Measurements from ENCODE around the gene KHDRBS2. TPM values are rescaled to one million over a fixed set of nuclear protein-coding genes. Genes with fewer than 3 reads are reported as not detected.

Gene KHDRBS2
- total and polyA plus RNA-seq, 2 of the 13 experiments (the other 11 are each of a cell fraction or from before 2014, with no cell fraction given), result not detected

- TF ChIP-seq NPAS2 (CRISPR knock-in tag; IDR thresholded peaks at IDR 0.05; ENCODE audit: borderline replicate concordance) (no peak), MNT (IDR thresholded peaks at IDR 0.05) (peak; percentile 53), ZNF253 (CRISPR knock-in tag; IDR thresholded peaks at IDR 0.05; ENCODE audit: borderline replicate concordance) (no peak), ZNF670 (CRISPR knock-in tag; IDR thresholded peaks at IDR 0.05; ENCODE audit: borderline replicate concordance) (no peak)
- TF ChIP-seq, protein P1, sequence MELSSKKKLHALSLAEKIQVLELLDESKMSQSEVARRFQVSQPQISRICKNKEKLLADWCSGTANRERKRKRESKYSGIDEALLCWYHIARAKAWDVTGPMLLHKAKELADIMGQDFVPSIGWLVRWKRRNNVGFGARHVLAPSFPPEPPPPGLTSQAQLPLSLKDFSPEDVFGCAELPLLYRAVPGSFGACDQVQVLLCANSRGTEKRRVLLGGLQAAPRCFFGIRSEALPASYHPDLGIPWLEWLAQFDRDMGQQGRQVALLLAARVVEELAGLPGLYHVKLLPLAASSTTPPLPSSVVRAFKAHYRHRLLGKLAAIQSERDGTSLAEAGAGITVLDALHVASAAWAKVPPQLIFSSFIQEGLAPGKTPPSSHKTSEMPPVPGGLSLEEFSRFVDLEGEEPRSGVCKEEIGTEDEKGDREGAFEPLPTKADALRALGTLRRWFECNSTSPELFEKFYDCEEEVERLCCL (CRISPR knock-in tag; IDR thresholded peaks at IDR 0.05; ENCODE audit: borderline replicate concordance), result no peak
- WGBS (ENCODE audit: low lambda C conversion rate), result 2% methylated on average over 1 of the region's 1 CpG
- ATAC-seq (no peak), FAIRE-seq (no peak), DNase-seq (ENCODE audit: low spot score) (no peak)
- CTCF ChIA-PET (ENCODE audit: low intra/inter-chr PET ratio, low total read pairs), result no interaction called here
- H3K36me3 ChIP-seq (replicated peaks in 1 of 2; ENCODE audit: control insufficient read depth in 1 of 2, insufficient read depth in 2 of 2, low read length in 2 of 2), result no peaks in the 10 kb centered on the region
- no peaks in the 10 kb centered on the region for H3K4me1 ChIP-seq (ENCODE audit: insufficient read depth, low read length)
- H4K20me1 ChIP-seq (ENCODE audit: insufficient read depth, low read length), result no peaks in the 10 kb centered on the region
- no peak overlapping the region for H2AFZ ChIP-seq (ENCODE audit: low read length)
- H3K9me3 ChIP-seq (ENCODE audit: low read length), result no peaks in the 10 kb centered on the region
- H3K27ac ChIP-seq (ENCODE audit: extremely low read length, insufficient read depth, low read length), result no peak overlapping the region
- in situ Hi-C loops (cut with HindIII; ENCODE audit: extremely low pct_ligation_motif_present, low pct_unique_long_range_greater_than_20kb) (no loop called here), intact Hi-C loops (cut with micrococcal nuclease; ENCODE audit: unreplicated experiment) (no loop called here)
- H3K4me3 ChIP-seq (replicated peaks in 1 of 3; ENCODE audit: insufficient read depth in 1 of 3, low read depth in 2 of 3, low read length in 3 of 3), result no peak overlapping the region
- no TSS peak for BruUV-seq (replicated peaks)
- H3K9ac ChIP-seq (ENCODE audit: insufficient read depth, low read depth, low read length), result no peak overlapping the region
- no peak overlapping the region for H3K4me2 ChIP-seq (ENCODE audit: low read depth, low read length)
- H3K79me2 ChIP-seq (ENCODE audit: insufficient read depth, low read length), result no peaks in the 10 kb centered on the region
- POLR2A ChIA-PET, result no interaction called here
- peaks cover 2 to 13% of the 10 kb centered on the region in 2 experiments; a peak in 4 of 5 replicates for H3K27me3 ChIP-seq (ENCODE audit: control insufficient read depth in 1 of 2, insufficient read depth in 2 of 2, low read length in 2 of 2)
These were observed 2.9 kb upstream of the KHDRBS2 start for GRCh38 chr6:62288974-62289373.

DNA sequence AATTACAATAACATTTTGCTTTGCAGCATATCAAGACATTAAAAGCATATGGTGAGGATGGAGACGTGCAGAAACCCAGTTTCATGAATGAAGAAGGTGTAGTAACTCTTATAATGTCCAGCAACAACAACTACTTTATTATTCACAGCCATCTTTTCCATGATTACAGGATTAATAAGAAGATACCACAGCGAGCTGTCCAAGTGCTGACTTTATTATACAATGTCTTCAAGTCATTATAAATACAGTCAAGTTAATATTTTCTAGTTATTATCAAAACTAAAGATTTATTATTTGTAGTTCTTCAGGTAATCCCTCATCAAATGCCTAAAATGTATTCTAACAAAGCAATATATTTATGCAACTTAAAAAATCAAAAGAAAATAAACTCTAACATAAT is 2.5 kb upstream of the KHDRBS2 start:
- in situ Hi-C loops (cut with HindIII; ENCODE audit: extremely low pct_ligation_motif_present, low pct_unique_long_range_greater_than_20kb), result no loop called here
- WGBS (ENCODE audit: low lambda C conversion rate), result 2% methylated on average over 2 of the region's 2 CpGs
- no peak for ATAC-seq
- POLR2A ChIA-PET, result no interaction called here
- no peak overlapping the region for H2AFZ ChIP-seq (ENCODE audit: low read length)
- CTCF ChIA-PET (ENCODE audit: low intra/inter-chr PET ratio, low total read pairs), result no interaction called here
- no peaks in the 10 kb centered on the region for H4K20me1 ChIP-seq (ENCODE audit: insufficient read depth, low read length)
- BruUV-seq (replicated peaks), result no TSS peak
- no peak for DNase-seq (ENCODE audit: low spot score)
- H3K27me3 ChIP-seq (ENCODE audit: control insufficient read depth in 1 of 2, insufficient read depth in 2 of 2, low read length in 2 of 2), result peaks cover 2 to 13% of the 10 kb centered on the region in 2 experiments; a peak in 4 of 5 replicates
- no peak overlapping the region for H3K9ac ChIP-seq (ENCODE audit: insufficient read depth, low read depth, low read length)
- no peaks in the 10 kb centered on the region for H3K36me3 ChIP-seq (replicated peaks in 1 of 2; ENCODE audit: control insufficient read depth in 1 of 2, insufficient read depth in 2 of 2, low read length in 2 of 2)
- no peak overlapping the region for H3K4me3 ChIP-seq (replicated peaks in 1 of 3; ENCODE audit: insufficient read depth in 1 of 3, low read depth in 2 of 3, low read length in 3 of 3)
- no peak overlapping the region for H3K4me2 ChIP-seq (ENCODE audit: low read depth, low read length)
- H3K27ac ChIP-seq (ENCODE audit: extremely low read length, insufficient read depth, low read length), result no peak overlapping the region
- no peaks in the 10 kb centered on the region for H3K4me1 ChIP-seq (ENCODE audit: insufficient read depth, low read length)
- no peak for FAIRE-seq
- intact Hi-C loops (cut with micrococcal nuclease; ENCODE audit: unreplicated experiment), result no loop called here
- H3K79me2 ChIP-seq (ENCODE audit: insufficient read depth, low read length), result no peaks in the 10 kb centered on the region
- no peaks in the 10 kb centered on the region for H3K9me3 ChIP-seq (ENCODE audit: low read length)
- TF ChIP-seq ZNF3 (CRISPR knock-in tag; IDR thresholded peaks at IDR 0.05) (no peak), RNF219 (CRISPR knock-in tag; IDR thresholded peaks at IDR 0.05) (no peak), JARID2 (CRISPR knock-in tag; IDR thresholded peaks at IDR 0.05; ENCODE audit: insufficient replicate concordance) (no peak), AGO1 (IDR thresholded peaks at IDR 0.05; ENCODE audit: low read depth, low read length, poor library complexity, severe bottlenecking) (no peak), CTCF (CRISPR knock-in tag; IDR thresholded peaks at IDR 0.05) (no peak), CBX5 (CRISPR knock-in tag; IDR thresholded peaks at IDR 0.05; ENCODE audit: borderline replicate concordance) (no peak), FOSL1 (CRISPR knock-in tag; IDR thresholded peaks at IDR 0.05; ENCODE audit: borderline replicate concordance) (no peak)

All from HepG2 (cell line).